RWPE2 (cell line): ENCODE results near the gene PNCK.
"Not testable (repeated sequence)": the region's sequence is repeated elsewhere in the genome, so short reads cannot be mapped to it uniquely, and the experiment has no call there.

ENCODE experiments used
- ATAC-seq: fragments of 200-7000 bp; cut with Tn5 transposase; 3 replicates; pipeline ENCODE4 v1.9.1; 2021; ENCODE audit warnings: low read depth
- DNase-seq: peaks from one replicate; pipeline ENCODE4 v3.0.0-alpha.2; 2020; ENCODE audit warnings: low spot score
- H3K27ac ChIP-seq: fragments of 450-650 bp; 2 replicates; pipeline ENCODE4 v1.5.1; 2017; ENCODE audit warnings: mild to moderate bottlenecking; ENCODE audit not compliant: poor library complexity, severe bottlenecking
- H3K27me3 ChIP-seq: fragments of 250-450 bp; sonication (Bioruptor Pico); 2 replicates; pipeline ENCODE4 v1.5.1; 2021; ENCODE audit warnings: mild to moderate bottlenecking, moderate library complexity; ENCODE audit not compliant: insufficient read depth, poor library complexity, severe bottlenecking
- H3K36me3 ChIP-seq: fragments of 250-450 bp; sonication (Bioruptor Pico); 2 replicates; pipeline ENCODE4 v1.5.1; 2020; ENCODE audit warnings: low read depth, mild to moderate bottlenecking, moderate library complexity
- H3K4me1 ChIP-seq: fragments of 250-450 bp; sonication (Bioruptor Pico); 2 replicates; pipeline ENCODE4 v1.5.1; 2021; ENCODE audit warnings: mild to moderate bottlenecking, moderate library complexity; ENCODE audit not compliant: insufficient read depth, poor library complexity, severe bottlenecking
- H3K4me3 ChIP-seq: fragments of 250-450 bp; sonication (Bioruptor Pico); 2 replicates; pipeline ENCODE4 v1.5.1; 2021; ENCODE audit warnings: mild to moderate bottlenecking, moderate library complexity; ENCODE audit not compliant: severe bottlenecking
- H3K9me3 ChIP-seq: fragments of 250-450 bp; sonication (Bioruptor Pico); 2 replicates; pipeline ENCODE4 v1.5.1; 2021; ENCODE audit warnings: mild to moderate bottlenecking, moderate library complexity; ENCODE audit not compliant: severe bottlenecking
- CTCF ChIP-seq: fragments of 450-650 bp; IDR thresholded peaks from one replicate; pipeline ENCODE4 v1.5.1; 2017; ENCODE audit warnings: mild to moderate bottlenecking, moderate library complexity; ENCODE audit not compliant: poor library complexity, severe bottlenecking

The PNCK gene

DNA sequence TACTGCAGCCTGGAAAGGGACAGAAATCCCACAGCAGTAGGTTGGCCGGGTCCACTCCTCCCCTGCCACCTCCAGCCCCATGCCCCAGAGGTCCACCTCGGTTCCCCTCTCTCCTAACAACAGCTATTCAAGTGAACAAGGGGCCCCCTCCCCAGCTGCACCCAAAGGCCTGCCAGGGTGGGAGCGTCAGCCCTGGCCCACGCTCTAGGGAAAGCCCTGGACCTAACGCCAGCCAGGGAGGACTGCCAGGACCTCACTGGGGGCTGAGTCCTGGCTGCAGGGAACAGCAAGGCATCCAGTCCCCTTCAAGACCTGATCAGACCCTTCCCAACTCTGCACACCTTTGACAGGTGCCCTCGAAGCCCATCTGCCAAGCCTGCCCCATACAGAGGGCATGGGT, 27.4 kb upstream of the PNCK start:
- H3K36me3 ChIP-seq, result peaks cover 5% of the 10 kb centered on the region; the same call in 1 of the 2 replicates
- no peaks in the 10 kb centered on the region for H3K9me3 ChIP-seq
- DNase-seq (no peak), ATAC-seq (no peak)
- no peaks in the 10 kb centered on the region for H3K27me3 ChIP-seq
- no peaks in the 10 kb centered on the region for H3K4me1 ChIP-seq
- TF ChIP-seq CTCF, result no peak
- no peak overlapping the region for H3K27ac ChIP-seq
- no peak overlapping the region for H3K4me3 ChIP-seq

DNA sequence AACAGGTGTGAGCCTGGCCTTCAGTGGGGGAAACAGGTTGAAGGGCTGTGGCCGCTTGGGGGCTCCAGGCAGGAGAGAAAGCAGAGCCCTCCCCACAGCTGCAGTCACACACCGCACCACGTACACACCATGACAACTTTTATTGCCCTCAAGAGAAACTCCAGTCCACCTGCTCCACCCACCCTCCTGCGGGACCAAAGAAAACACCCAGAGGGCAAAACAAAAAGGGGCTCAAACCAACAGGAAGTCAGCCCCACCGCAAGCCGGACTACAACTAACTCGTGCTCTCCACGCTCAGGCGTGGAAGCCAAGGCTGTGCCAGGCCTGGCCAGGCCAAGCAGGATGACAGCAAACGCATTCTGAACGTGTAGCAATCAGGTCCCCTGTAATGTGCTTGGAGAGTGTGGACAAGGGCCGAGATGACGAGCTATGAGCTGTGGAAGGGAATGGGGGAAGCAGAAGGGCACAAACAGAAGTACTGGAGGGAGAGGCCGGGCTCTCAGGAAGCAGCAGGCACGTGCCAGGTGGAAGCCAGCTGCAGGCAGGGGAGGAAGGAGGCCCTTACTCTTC, 26.8 kb upstream of the PNCK start:
- Histone ChIP-seq H3K4me1 (no peaks in the 10 kb centered on the region), H3K36me3 (peaks cover 5% of the 10 kb centered on the region; the same call in 1 of the 2 replicates), H3K9me3 (no peaks in the 10 kb centered on the region), H3K27ac (no peak overlapping the region), H3K27me3 (no peaks in the 10 kb centered on the region), H3K4me3 (no peak overlapping the region)
- TF ChIP-seq CTCF, result no peak
- ATAC-seq, result no peak
- DNase-seq, result no peak

- DNase-seq, H3K36me3 ChIP-seq, ATAC-seq, H3K27ac ChIP-seq, H3K4me1 ChIP-seq, H3K27me3 ChIP-seq, H3K9me3 ChIP-seq, H3K4me3 ChIP-seq: not testable (repeated sequence)
Measured at GRCh38 chrX:153699784-153700371, 26.3 kb upstream of the PNCK start.

DNA sequence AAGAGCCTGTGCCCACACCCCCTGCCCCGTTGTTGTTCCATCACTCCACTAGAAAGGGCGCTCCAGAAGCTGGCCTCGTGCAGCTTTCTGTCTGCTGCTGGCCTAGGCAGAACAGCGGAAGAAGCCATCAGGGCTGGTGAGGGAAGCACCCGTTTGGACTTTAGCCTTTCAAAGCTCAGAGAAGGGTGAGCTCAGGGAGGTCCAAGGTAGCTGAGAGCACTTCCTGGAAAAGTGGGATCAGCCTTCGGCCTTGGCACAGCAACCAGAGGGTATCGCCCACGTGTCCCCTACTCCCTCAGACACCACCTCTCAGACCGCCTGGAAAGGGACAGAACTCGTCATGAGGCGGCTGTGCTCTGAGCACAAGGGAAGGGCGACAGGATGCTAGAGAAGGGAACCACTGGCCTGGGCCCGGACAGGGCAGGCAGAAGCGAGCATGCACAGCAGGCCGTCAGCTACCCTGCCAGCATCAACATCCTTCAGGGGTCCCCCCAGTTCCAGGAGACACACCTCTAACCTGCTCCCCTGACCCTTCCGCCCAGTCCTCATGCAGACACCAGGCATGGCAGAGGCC, 25.7 kb upstream of the PNCK start:
- not testable (repeated sequence) for H3K36me3 ChIP-seq, H3K27ac ChIP-seq, H3K4me1 ChIP-seq, DNase-seq, H3K4me3 ChIP-seq, H3K9me3 ChIP-seq, H3K27me3 ChIP-seq, ATAC-seq

DNA sequence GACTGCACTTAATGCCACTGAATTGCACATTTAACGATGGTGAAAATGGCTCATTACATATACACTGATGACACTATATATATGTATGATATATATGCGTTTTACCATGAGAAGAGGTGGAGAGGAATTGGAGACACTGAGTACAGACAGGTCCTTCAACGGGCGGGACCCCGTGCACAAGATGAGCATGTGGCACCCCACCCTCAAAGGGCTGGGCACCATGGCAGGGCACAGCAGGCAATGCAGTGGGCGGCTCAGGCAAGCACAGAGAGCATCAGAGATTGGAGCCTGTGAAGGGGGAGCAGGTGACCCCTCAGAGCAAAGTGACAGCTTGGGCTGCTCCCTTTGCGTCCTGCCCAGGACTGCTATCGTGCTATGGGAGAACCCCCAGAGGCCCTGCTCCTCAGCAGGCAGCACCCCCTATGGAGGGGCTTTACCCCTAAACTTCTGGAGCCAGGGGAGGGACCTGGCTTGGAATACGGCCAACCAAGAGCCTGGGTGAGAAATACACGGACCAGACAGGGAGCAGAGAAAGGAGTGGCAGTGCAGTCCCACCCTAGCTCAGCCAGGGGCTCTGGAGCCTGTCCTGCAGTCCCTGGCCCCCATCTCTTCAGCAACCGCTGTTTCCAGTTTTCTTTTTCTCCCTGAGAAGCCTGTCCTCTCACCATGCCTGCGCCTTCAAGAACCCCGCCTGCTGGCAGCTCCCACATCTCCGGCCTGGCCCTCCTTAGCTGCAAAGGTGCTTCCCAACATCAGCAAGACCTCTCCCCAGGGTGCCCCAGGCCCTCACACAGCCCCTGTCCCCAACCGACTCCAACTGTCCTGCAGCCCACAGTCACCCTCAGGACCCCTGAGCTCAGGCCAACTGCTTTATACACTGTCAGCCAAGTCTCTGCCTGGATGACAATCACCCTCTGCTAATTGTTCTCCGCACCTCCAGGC, 24.6 kb upstream of the PNCK start:
- Histone ChIP-seq H3K9me3 (no peaks in the 10 kb centered on the region), H3K36me3 (peaks cover 5% of the 10 kb centered on the region; the same call in 1 of the 2 replicates), H3K27ac (no peak overlapping the region), H3K27me3 (no peaks in the 10 kb centered on the region), H3K4me1 (no peaks in the 10 kb centered on the region), H3K4me3 (no peak overlapping the region)
- TF ChIP-seq CTCF, result no peak
- 0 out of 3 replicates have a peak, but pooled peaks have one; percentile 2 for ATAC-seq
- DNase-seq, result no peak

- not testable (repeated sequence) for H3K27me3 ChIP-seq, H3K4me1 ChIP-seq, H3K4me3 ChIP-seq, DNase-seq, H3K27ac ChIP-seq, H3K36me3 ChIP-seq, H3K9me3 ChIP-seq
- ATAC-seq, result peak; percentile 35; the same call in 2 of the 3 replicates
Measured at GRCh38 chrX:153696986-153697722, 23.5 kb upstream of the PNCK start.

GRCh38 chrX:153696538-153696937, 22.9 kb upstream of the PNCK start:
- not testable (repeated sequence) for ATAC-seq, H3K36me3 ChIP-seq

More at GRCh38 chrX:153696538-153696937, 22.9 kb upstream of the PNCK start:
- not testable (repeated sequence) for DNase-seq, H3K4me3 ChIP-seq, H3K4me1 ChIP-seq, H3K9me3 ChIP-seq, H3K27me3 ChIP-seq, H3K27ac ChIP-seq
